ENCODE results near the gene ATXN1. TPM values are rescaled to one million over a fixed set of nuclear protein-coding genes. Genes with fewer than 3 reads are reported as not detected.

The ATXN1 gene
- total and polyA plus RNA-seq, 2 of the 13 experiments (the other 11 are each of a cell fraction or from before 2014, with no cell fraction given), result 20.7 to 39.5 TPM

DNA sequence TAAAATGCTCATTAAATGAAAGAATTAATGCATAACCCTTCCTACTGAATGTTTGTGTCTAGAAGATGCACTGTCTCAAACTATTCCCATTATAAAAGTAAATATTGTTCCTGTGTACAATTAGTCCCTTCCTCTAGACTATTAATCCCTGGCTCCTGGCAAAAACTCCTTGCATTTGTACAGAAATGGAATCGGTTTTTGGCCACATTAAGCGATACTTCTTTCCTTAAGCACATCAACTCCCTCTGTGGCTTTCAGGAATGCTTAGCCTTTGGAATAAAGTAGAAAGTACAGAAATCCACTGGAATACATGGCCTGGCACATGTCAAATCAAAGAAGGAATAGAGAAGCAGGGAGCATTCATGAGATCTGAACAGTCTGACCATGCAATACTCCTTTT lies 343.1 kb downstream of the ATXN1 start:
- in situ Hi-C loops (cut with HindIII; ENCODE audit: extremely low pct_ligation_motif_present, low pct_unique_long_range_greater_than_20kb) (no loop called here), intact Hi-C loops (cut with micrococcal nuclease; ENCODE audit: unreplicated experiment) (loop anchor here (10.0 kb wide), 1 partner anchor 347 kb away; the partner anchor contains the start of gene ATXN1)
- Histone ChIP-seq H3K4me2 (ENCODE audit: low read depth, low read length) (no peak overlapping the region), H3K9ac (ENCODE audit: insufficient read depth, low read depth, low read length) (no peak overlapping the region), H3K79me2 (ENCODE audit: insufficient read depth, low read length) (no peaks in the 10 kb centered on the region), H3K4me3 (replicated peaks in 1 of 3; ENCODE audit: insufficient read depth in 1 of 3, low read depth in 2 of 3, low read length in 3 of 3) (no peak overlapping the region), H3K27ac (ENCODE audit: extremely low read length, insufficient read depth, low read length) (no peak overlapping the region), H3K36me3 (replicated peaks in 1 of 2; ENCODE audit: control insufficient read depth in 1 of 2, insufficient read depth in 2 of 2, low read length in 2 of 2) (no peaks in the 10 kb centered on the region; a peak in 1 of 5 replicates), H3K9me3 (ENCODE audit: low read length) (no peaks in the 10 kb centered on the region), H3K4me1 (ENCODE audit: insufficient read depth, low read length) (no peaks in the 10 kb centered on the region), H3K27me3 (ENCODE audit: control insufficient read depth in 1 of 2, insufficient read depth in 2 of 2, low read length in 2 of 2) (no peaks in the 10 kb centered on the region), H4K20me1 (ENCODE audit: insufficient read depth, low read length) (no peaks in the 10 kb centered on the region), H2AFZ (ENCODE audit: low read length) (no peak overlapping the region)
- FAIRE-seq, result no peak
- TF ChIP-seq AGO1 (IDR thresholded peaks at IDR 0.05; ENCODE audit: low read depth, low read length, poor library complexity, severe bottlenecking) (no peak), ZNF44 (CRISPR knock-in tag; IDR thresholded peaks at IDR 0.05) (no peak), STAG1 (CRISPR knock-in tag; IDR thresholded peaks at IDR 0.05) (no peak), NFRKB (IDR thresholded peaks at IDR 0.05) (no peak), ZNF850 (CRISPR knock-in tag; conservative IDR thresholded peaks at IDR 0.05) (no peak), DNMT3B (CRISPR knock-in tag; conservative IDR thresholded peaks at IDR 0.05) (no peak), BCL6 (CRISPR knock-in tag; IDR thresholded peaks at IDR 0.05) (no peak), ZNF672 (CRISPR knock-in tag; IDR thresholded peaks at IDR 0.05) (no peak), NRL (CRISPR knock-in tag; IDR thresholded peaks at IDR 0.05; ENCODE audit: borderline replicate concordance) (no peak), CEBPZ (IDR thresholded peaks at IDR 0.05; ENCODE audit: low read length) (no peak), SUZ12 (IDR thresholded peaks at IDR 0.05; ENCODE audit: low read depth, low read length) (no peak), RAD51 (IDR thresholded peaks at IDR 0.05; ENCODE audit: borderline replicate concordance) (no peak), ONECUT2 (CRISPR knock-in tag; IDR thresholded peaks at IDR 0.05) (no peak), CENPBD1 (CRISPR knock-in tag; IDR thresholded peaks at IDR 0.05; ENCODE audit: borderline replicate concordance, low read depth) (no peak), ZNF629 (CRISPR knock-in tag; conservative IDR thresholded peaks at IDR 0.05) (no peak), ZNF225 (CRISPR knock-in tag; IDR thresholded peaks at IDR 0.05) (no peak), AKAP8 (CRISPR knock-in tag; IDR thresholded peaks at IDR 0.05) (no peak), HOXA7 (CRISPR knock-in tag; IDR thresholded peaks at IDR 0.05) (no peak)
- TF ChIP-seq, protein P1, sequence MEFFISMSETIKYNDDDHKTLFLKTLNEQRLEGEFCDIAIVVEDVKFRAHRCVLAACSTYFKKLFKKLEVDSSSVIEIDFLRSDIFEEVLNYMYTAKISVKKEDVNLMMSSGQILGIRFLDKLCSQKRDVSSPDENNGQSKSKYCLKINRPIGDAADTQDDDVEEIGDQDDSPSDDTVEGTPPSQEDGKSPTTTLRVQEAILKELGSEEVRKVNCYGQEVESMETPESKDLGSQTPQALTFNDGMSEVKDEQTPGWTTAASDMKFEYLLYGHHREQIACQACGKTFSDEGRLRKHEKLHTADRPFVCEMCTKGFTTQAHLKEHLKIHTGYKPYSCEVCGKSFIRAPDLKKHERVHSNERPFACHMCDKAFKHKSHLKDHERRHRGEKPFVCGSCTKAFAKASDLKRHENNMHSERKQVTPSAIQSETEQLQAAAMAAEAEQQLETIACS (CRISPR knock-in tag; IDR thresholded peaks at IDR 0.05), result no peak
- ATAC-seq, result no peak
- POLR2A ChIA-PET, result no interaction called here
- CTCF ChIA-PET (ENCODE audit: low intra/inter-chr PET ratio, low total read pairs), result no interaction called here
- DNase-seq (ENCODE audit: low spot score), result no peak
- BruUV-seq (replicated peaks), result no TSS peak
- WGBS (ENCODE audit: low lambda C conversion rate), result 95% methylated on average over 2 of the region's 2 CpGs
